Measurements from ENCODE around the gene LYZL1.

DNA sequence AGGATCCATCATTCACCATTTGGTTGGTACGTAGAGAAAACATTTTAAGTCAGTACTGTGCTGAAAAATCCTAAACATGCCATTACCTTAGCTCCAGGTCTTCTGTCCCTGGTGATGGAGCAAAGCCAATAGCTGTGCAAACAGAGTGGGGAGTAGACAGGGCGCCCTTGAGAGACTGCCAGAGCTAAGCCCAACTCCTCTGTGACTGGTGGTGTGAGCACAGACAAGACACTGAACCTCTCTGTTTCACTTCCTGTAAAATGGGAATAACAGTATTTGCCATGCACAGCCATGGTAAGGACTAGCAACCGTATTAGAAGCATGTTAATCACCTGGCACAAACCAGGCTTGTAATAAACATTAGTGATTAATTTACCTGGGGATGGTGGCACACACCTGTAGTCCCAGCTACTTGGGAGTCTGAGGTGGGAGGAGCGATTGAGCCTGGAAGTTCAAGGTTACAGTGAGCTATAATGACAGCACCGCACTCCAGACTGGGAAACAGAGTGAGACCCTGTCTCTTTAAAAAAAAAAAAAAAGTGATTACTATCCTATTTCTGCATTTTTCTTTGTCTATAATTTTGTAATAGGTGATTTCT lies 28.7 kb downstream of the LYZL1 start:
- TF ChIP-seq POLR2A (IDR thresholded peaks at IDR 0.05; ENCODE audit: low read depth, low read length) (no peak), TAF1 (IDR thresholded peaks at IDR 0.05; ENCODE audit: borderline replicate concordance, low read depth, low read length) (no peak)
